CD1c-positive myeloid dendritic cell (primary cell): ENCODE results near the gene NFKBIB.
"Not testable (repeated sequence)": the region's sequence is repeated elsewhere in the genome, so short reads cannot be mapped to it uniquely, and the experiment has no call there.

Experiments
- DNase-seq: peaks from one replicate; pipeline ENCODE4 v3.0.0-alpha.2; 2016; ENCODE audit errors: extremely low spot score

The NFKBIB gene

DNA sequence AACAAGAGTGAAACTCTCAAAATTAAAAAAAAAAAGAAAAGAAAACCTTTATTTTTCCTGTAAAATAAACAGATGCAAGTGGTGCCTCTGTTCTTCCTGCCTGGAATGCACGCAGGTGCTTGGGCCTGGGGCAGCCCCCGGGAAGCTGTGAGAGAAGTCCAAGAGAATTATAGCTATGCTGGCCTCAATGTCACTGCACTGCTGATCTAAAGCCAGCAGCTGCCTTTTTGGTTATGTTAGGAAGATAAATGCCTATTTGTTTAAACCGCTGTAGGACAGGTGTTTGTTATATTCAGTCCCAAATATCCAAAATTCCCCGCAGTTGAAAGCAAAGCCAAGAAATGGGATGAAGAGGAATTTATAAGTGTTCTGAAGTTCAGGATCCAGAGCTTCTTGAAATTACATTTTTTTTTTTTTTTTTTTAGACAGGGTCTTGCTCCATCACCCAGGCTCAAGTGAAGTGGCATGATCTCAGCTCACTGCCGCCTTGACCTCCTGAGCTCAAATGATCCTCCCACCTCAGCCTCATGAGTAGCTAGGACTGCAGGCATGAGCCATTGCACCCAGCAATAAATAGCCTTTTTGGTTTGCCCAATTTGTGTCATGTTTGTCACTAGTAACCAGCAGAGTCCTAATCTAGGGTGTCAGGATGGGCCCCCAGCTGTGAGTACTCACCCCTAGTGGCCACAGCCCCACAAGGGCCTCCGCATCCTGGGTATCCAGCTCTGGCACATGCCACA lies 23.9 kb upstream of the NFKBIB start:
- no peak for DNase-seq

DNA sequence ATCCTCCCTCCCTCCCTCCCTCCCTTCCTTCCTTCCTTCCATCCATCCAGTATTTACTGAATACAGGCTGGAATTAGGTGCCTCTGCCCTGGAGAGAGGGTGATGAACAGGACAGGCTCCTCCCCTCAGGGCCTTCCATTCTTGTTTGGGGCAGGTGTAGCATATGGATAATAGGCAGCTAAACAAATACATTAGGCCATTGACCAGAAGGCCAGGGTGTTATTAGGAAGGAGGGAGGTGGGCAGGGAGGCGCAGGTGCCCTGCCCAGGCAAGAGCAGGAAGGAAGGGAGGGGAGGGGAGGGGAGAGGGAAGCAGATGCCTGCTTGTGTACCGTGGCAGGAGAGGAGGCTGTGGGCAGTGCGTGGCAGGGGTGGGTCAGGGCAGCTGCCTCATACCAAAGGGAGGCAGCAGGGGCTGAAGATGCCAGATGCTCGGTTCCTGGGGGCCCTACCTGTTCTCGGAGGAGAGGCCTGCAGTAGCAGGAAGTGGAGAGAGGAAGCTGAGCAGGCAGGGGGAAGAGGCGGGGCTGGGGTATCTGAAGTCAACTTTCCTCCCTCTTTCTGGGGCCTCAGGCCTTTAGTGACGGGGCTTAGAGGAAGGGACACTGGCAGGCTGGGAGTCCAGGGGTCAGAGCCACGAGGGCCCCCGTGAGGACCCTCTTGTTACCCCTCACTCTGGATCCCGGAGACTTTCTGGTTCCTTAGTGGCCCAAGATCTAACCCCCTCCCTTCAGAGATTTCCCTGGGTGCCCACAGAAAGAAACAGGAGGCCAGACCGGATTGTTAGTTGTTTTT lies 21.8 kb upstream of the NFKBIB start, which contains the start of gene RINL:
TSS of gene RINL (minus strand) at position 495 of the 794 bp plus-strand sequence. CDS start 1,533 bp downstream, outside the sequence.
- peak; percentile 41 for DNase-seq

GRCh38 chr19:38878575-38879399 lies 21.0 kb upstream of the NFKBIB start:
- DNase-seq, result no peak

GRCh38 chr19:38879400-38879751 lies 20.4 kb upstream of the NFKBIB start:
- DNase-seq, result no peak

DNA sequence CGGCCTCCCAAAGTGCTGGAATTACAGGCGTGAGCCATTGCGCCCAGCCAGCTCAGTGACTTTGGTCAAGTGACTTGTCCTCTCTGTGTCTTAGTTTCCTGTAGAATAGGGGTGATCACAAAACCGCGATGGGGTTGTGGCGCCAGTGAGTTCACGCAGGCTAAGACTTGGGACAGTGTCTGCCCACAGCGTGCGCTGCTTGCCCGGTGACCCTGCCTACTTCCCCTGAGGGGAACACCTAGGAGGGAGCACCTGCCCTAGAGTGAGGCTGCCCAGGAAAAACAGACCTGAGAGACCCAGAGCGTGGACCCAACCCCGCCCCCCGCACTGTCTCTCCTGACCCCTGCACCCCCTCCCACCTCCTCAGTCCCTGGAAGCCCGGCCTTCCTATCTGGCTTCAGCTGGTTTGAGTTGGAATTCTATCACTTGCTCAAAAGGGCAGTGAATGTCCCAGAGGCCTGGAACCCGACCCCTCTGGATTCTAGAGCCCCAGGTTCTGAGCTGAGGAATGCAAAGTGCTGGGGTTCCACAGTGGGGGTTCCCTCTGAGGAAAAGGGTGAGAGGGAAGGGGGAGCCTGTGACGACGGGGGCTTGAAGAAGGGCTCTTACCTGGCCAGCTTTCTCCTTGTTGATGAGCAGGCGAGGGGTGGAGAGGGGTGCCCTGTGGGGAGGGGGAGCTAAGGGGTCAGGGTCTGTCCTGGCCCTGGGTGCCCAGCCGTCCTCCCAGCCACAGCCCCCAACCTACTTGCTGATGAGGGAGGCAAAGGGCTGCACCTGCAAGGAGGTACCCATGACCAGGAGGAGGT lies 19.5 kb upstream of the NFKBIB start:
- DNase-seq, result no peak

DNA sequence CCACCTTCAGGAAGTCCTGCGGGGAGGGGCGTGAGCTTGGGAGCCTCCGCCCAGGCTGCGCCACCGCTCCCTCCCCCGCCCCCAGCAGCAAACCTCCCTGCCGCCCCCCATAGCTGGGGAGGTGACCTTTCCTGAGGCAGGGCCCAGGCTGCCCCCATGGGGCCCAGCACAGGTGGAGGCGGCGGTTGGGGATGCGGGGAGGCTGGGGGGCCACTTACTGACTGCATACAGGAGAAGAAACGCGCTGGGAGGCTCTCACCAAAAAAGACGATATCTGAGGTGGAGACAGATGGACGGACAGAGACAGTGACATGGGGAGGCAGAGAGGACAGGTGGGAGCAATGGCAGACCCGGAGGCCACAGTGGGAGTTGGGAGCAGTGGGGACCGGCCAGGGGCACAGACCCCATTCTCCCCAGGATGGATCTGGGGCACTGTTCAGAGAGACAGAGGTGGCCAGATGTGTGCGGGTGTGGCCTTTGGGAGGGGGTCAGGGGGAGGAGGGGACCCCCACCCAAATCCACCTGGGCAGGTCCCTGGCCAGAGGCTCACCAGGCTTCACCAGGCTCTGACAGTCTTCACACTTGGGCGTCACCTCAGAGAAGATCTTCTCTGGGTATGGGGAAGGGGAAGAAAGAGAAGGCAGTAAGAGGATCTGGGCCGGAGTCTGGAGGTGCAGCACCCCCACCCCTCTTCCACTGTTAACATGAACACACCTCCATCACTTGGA lies 18.7 kb upstream of the NFKBIB start:
- no peak for DNase-seq

DNA sequence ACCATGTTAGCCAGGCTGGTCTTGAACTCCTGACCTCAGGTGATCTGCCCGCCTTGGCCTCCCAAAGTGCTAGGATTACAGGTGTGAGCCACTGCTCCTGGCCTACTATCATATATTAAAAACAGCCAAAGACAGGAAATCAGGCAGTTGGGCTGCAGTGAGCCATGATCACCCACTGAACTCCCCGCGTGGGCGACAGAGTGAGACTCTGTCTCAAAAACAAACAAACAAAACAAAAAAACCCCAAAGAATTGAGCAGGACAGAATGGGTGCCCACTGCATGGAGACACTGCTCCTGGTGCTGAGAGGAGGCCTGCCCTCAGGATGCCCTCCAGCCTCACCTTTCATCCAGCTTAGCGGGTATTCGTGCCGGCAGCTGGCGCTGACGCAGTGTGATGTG lies 16.5 kb upstream of the NFKBIB start:
- no peak for DNase-seq

DNA sequence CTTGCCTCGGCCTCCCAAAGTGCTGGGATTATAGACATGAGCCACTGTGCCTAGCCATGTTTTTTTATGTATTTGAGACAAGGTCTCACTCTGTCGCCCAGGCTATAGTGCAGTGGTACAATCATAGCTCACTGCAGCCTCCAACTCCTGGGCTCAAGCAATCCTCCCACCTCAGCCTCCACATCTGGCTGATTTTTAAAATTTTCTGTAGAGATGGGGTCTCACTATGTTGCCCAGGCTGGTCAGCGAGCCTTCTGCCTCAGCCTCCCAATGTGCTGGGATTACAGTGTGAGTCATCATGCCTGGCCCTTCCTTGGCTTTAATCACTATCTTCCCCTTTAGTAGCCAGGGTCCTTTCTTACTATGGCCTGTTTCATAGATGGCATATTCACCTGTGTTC lies 15.1 kb upstream of the NFKBIB start:
- DNase-seq, result not testable (repeated sequence)

DNA sequence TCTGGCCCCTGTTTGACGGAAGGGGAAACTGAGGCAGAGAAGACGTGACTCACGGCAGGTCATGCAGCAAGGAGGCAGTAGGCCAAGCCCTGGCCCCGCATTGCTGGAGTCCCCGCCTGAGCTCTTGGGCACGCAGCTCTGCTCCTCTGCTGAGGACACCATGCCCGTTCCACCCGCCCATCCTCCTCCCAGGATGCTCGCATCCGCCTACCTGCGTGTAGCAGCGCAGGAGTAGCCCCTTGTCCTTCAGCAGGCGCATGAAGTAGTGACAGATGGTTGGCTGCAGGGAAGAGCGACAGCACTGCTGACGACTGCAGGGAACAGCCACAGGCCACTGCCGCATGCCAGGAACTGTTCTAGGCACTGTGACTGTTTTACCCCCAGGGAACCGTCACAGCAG lies 10.9 kb upstream of the NFKBIB start:
- no peak for DNase-seq

GRCh38 chr19:38889803-38890202 lies 10.0 kb upstream of the NFKBIB start:
- no peak for DNase-seq

GRCh38 chr19:38890686-38891085 lies 9.1 kb upstream of the NFKBIB start:
- DNase-seq, result no peak

GRCh38 chr19:38891771-38892170 lies 8.0 kb upstream of the NFKBIB start:
- DNase-seq, result no peak

DNA sequence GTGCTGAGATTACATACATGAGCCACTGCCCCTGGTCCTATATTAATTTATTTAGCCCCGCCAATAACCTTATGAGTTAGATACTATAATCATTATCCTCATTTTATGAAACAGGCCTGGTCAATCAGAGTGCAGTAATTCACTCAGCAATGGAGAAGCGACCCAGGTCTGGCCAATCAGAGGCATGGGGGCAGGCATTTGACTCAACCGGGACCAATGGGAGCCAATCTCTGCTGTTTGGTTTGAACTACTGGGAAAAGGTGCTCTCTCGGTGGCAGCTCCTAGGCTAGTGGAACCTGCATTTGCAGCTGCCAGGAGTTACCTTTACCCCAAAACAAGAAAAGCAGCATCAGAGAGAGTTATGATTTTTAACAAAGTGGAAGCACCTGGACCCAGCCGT lies 6.9 kb upstream of the NFKBIB start:
- DNase-seq, result no peak

DNA sequence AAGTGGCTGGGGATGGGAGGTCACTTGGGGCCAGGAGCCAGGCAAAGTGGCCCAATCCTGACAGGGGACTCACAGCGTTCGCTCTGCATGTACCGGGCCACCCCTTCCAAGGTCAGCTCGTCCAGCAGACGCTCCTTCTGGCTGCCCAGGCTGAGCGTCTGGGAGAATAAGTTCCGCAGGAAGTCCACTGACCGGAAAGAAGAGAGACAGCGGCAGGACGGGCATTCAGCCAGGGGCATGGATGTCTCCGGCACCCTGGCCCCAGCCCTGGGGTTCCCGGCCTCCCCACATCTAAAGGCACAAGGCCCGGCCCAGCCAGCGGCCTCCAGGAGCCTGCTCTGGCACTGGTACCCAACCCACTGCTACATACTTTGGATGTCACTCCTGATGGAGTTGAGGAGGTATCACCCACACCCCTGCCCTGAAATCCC lies 6.4 kb upstream of the NFKBIB start:
- no peak for DNase-seq

GRCh38 chr19:38894968-38895367 lies 4.8 kb upstream of the NFKBIB start:
- DNase-seq, result no peak

DNA sequence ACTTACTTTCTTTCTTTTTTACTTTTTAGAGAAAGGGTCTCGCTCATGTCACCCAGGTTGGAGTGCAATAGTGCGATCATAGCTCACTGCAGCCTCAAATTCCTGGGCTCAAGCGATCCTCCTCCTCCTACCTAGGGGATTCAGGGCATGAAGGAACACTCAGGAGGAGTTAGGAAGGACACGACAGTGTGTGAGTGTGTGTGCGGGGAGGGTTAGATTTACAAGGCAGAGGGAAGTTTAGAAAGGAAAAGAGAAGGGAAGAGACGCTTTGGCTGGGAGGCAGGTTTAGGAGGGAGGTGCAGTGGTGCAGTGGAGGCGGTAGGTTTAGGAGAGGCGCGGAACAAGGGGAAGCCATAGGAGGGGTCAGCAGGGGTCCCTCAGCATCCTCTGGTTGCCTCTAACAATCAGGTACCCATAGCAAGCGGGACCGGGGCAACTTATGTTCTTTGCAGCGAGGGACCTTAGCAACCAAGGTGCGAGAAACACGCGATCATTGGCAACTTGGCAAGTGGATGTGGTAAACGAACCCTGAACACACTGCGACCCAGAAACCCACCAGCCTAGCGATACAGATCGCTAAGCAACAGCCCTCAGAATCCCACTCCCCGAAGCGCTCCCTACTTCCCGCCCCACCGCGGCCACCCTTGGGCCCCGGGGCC lies 852 bp upstream of the NFKBIB start:
- DNase-seq, result no peak

- DNase-seq, result peak; percentile 36
Observed at GRCh38 chr19:38900202-38900629, 447 bp downstream of the NFKBIB start.

DNA sequence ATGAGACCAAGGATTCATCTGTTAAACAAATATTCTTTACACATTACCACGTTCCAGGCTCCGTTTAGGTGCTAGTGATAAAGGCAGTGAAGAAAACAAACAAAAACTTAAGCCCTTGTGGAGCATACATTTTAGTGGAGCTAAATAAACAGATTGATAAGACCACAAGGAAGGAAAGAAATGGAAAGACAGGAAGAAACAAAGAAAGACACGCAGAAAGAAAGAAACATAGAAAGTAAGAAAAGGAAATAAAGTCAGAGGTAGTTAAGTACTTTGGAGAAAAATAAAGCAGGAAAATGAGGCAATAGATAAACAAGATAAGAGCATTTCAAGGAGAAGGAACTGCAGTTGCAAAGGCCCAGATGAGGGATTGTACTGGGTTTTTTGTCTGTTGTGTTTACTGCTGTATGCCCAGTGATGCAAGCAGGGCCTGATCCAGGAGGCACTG lies 998 bp downstream of the NFKBIB start:
- no peak for DNase-seq

GRCh38 chr19:38901683-38902082 lies 1.9 kb downstream of the NFKBIB start:
- DNase-seq, result no peak
